Measurements from ENCODE around the gene CFAP43. TPM values are rescaled to one million over a fixed set of nuclear protein-coding genes. Genes with fewer than 3 reads are reported as not detected.
"Not testable (repeated sequence)": the region's sequence is repeated elsewhere in the genome, so short reads cannot be mapped to it uniquely, and the experiment has no call there.

Gene CFAP43
- total RNA-seq, 1 donor from 2014 or later: 0.56 TPM

- peaks cover 10% of the 10 kb centered on the region for H3K36me3 Mint-ChIP-seq (ENCODE audit: low read depth, unreplicated experiment)
- H3K9me3 Mint-ChIP-seq (ENCODE audit: unreplicated experiment): no peaks in the 10 kb centered on the region
- TF ChIP-seq, protein P1, sequence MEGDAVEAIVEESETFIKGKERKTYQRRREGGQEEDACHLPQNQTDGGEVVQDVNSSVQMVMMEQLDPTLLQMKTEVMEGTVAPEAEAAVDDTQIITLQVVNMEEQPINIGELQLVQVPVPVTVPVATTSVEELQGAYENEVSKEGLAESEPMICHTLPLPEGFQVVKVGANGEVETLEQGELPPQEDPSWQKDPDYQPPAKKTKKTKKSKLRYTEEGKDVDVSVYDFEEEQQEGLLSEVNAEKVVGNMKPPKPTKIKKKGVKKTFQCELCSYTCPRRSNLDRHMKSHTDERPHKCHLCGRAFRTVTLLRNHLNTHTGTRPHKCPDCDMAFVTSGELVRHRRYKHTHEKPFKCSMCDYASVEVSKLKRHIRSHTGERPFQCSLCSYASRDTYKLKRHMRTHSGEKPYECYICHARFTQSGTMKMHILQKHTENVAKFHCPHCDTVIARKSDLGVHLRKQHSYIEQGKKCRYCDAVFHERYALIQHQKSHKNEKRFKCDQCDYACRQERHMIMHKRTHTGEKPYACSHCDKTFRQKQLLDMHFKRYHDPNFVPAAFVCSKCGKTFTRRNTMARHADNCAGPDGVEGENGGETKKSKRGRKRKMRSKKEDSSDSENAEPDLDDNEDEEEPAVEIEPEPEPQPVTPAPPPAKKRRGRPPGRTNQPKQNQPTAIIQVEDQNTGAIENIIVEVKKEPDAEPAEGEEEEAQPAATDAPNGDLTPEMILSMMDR (IDR thresholded peaks at IDR 0.05; ENCODE audit: unreplicated experiment): no peak
- H3K4me1 Mint-ChIP-seq (ENCODE audit: unreplicated experiment): no peaks in the 10 kb centered on the region
- H3K27me3 Mint-ChIP-seq (ENCODE audit: unreplicated experiment): peaks cover 4% of the 10 kb centered on the region
- H3K4me3 Mint-ChIP-seq (ENCODE audit: unreplicated experiment): no peak overlapping the region
- H3K27ac Mint-ChIP-seq (ENCODE audit: unreplicated experiment): no peak overlapping the region
- DNase-seq (ENCODE audit: low spot score): no peak
Observed at GRCh38 chr10:104247513-104248146, 15.5 kb upstream of the CFAP43 start.

DNA sequence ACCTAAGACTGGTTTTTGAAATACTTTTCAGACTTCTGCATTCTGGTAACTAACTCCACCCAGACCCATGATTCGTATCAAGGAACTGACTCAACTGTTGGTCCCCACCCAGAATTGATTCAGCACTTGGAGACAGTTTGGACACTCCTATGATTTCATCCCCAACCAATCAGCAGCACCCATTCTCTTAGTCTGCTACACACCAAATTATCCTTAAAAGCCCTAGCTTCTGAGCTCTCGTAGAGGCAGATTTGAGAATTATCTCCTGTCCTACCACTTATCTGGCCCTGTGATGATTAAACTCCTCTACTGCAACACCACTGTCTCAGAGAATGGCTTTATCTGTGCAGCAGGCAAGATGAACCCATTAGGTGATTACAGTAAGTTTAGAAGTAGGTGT lies 14.8 kb upstream of the CFAP43 start:
- TF ChIP-seq, protein P1 (IDR thresholded peaks at IDR 0.05; ENCODE audit: unreplicated experiment): no peak
- Mint-ChIP-seq H3K36me3 (ENCODE audit: low read depth, unreplicated experiment) (peaks cover 10% of the 10 kb centered on the region), H3K27me3 (ENCODE audit: unreplicated experiment) (peaks cover 3% of the 10 kb centered on the region), H3K4me1 (ENCODE audit: unreplicated experiment) (no peaks in the 10 kb centered on the region), H3K4me3 (ENCODE audit: unreplicated experiment) (no peak overlapping the region), H3K9me3 (ENCODE audit: unreplicated experiment) (no peaks in the 10 kb centered on the region), H3K27ac (ENCODE audit: unreplicated experiment) (no peak overlapping the region)
- DNase-seq (ENCODE audit: low spot score): no peak

GRCh38 chr10:104245066-104245632 lies 13.0 kb upstream of the CFAP43 start:
- DNase-seq (ENCODE audit: low spot score): no peak
- TF ChIP-seq, protein P1 (IDR thresholded peaks at IDR 0.05; ENCODE audit: unreplicated experiment): no peak

DNA sequence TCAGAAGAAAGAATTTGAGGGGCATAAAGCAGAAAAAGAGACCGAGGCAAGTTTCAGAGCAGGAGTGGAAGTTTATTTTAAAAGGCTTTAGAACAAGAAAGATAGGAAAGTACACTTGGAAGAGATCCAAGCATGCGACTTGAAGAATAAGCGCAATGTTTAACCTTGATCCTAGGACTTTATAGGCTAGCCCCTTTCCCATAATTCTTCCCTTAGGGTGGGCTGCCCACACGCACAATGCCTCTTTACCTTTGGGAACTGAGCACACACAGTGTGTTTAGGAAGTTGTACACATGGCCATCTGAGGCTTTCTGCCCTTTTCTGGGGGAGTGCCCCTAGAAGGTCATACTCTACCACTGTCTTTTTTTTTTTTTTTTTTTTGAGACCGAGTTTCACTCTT lies 11.3 kb upstream of the CFAP43 start:
- H3K27me3 Mint-ChIP-seq (ENCODE audit: unreplicated experiment): peaks cover 1% of the 10 kb centered on the region
- H3K4me3 Mint-ChIP-seq (ENCODE audit: unreplicated experiment): no peak overlapping the region
- no peak for DNase-seq (ENCODE audit: low spot score)
- peaks cover 10% of the 10 kb centered on the region for H3K36me3 Mint-ChIP-seq (ENCODE audit: low read depth, unreplicated experiment)
- H3K4me1 Mint-ChIP-seq (ENCODE audit: unreplicated experiment): no peaks in the 10 kb centered on the region
- no peak overlapping the region for H3K27ac Mint-ChIP-seq (ENCODE audit: unreplicated experiment)
- TF ChIP-seq, protein P1 (IDR thresholded peaks at IDR 0.05; ENCODE audit: unreplicated experiment): no peak
- H3K9me3 Mint-ChIP-seq (ENCODE audit: unreplicated experiment): no peaks in the 10 kb centered on the region

More at GRCh38 chr10:104245066-104245632, 13.0 kb upstream of the CFAP43 start:
- Mint-ChIP-seq H3K36me3 (ENCODE audit: low read depth, unreplicated experiment) (peaks cover 10% of the 10 kb centered on the region), H3K27me3 (ENCODE audit: unreplicated experiment) (peaks cover 3% of the 10 kb centered on the region), H3K27ac (ENCODE audit: unreplicated experiment) (no peak overlapping the region), H3K4me3 (ENCODE audit: unreplicated experiment) (no peak overlapping the region), H3K4me1 (ENCODE audit: unreplicated experiment) (no peaks in the 10 kb centered on the region), H3K9me3 (ENCODE audit: unreplicated experiment) (no peaks in the 10 kb centered on the region)

GRCh38 chr10:104243009-104243408 lies 10.8 kb upstream of the CFAP43 start:
- H3K4me3 Mint-ChIP-seq (ENCODE audit: unreplicated experiment); H3K36me3 Mint-ChIP-seq (ENCODE audit: low read depth, unreplicated experiment); H3K27me3 Mint-ChIP-seq (ENCODE audit: unreplicated experiment); H3K27ac Mint-ChIP-seq (ENCODE audit: unreplicated experiment); H3K4me1 Mint-ChIP-seq (ENCODE audit: unreplicated experiment); H3K9me3 Mint-ChIP-seq (ENCODE audit: unreplicated experiment); DNase-seq (ENCODE audit: low spot score): not testable (repeated sequence)
